Vagina (tissue), 2 donors: Measurements from ENCODE around the gene SMIM45.

Experiments used
- POLR2A ChIP-seq, 2 donors: fragments of 450-650 bp; IDR thresholded peaks; one replicate each; pipeline ENCODE4 v1.6.1; 2017; ENCODE audit warnings: antibody characterized with exemption in 2 of 2, mild to moderate bottlenecking in 2 of 2, moderate library complexity in 2 of 2
- TF ChIP-seq, protein P1 (sequence below), 3 experiments: fragments of 450-650 bp in 2 of 3; fragments of 200-600 bp in 1 of 3; sonication (generic) in 1 of 3; IDR thresholded peaks; one replicate each; pipeline ENCODE4 v1.5.1; 2017 to 2019; ENCODE audit warnings: antibody characterized with exemption in 3 of 3, mild to moderate bottlenecking in 2 of 3, moderate library complexity in 2 of 3

DNA sequence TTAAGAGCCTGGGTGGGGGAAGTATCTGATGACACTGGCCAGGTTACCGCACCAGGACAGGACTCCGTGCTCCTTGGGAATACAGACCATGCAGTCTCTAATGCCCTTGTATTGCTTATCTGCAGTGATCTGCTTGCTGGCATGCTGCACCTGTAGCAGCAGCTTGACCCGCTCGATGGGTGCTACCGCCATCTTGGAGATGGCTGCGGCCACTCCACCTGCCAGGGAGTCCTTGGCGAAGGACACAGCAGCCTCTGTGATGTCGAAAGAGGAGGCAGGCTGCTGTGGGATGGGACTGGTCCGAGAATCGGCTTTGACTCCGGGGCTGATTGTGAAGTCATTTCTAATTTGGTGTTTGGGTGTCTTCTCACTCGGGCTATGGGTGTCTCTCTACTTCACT is 49.8 kb downstream of the SMIM45 start:
- no peak for TF ChIP-seq POLR2A (IDR thresholded peaks at IDR 0.05)
- TF ChIP-seq, protein P1, sequence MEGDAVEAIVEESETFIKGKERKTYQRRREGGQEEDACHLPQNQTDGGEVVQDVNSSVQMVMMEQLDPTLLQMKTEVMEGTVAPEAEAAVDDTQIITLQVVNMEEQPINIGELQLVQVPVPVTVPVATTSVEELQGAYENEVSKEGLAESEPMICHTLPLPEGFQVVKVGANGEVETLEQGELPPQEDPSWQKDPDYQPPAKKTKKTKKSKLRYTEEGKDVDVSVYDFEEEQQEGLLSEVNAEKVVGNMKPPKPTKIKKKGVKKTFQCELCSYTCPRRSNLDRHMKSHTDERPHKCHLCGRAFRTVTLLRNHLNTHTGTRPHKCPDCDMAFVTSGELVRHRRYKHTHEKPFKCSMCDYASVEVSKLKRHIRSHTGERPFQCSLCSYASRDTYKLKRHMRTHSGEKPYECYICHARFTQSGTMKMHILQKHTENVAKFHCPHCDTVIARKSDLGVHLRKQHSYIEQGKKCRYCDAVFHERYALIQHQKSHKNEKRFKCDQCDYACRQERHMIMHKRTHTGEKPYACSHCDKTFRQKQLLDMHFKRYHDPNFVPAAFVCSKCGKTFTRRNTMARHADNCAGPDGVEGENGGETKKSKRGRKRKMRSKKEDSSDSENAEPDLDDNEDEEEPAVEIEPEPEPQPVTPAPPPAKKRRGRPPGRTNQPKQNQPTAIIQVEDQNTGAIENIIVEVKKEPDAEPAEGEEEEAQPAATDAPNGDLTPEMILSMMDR (IDR thresholded peaks at IDR 0.05), result no peak
